NAMALWA (cell line): ENCODE results near the gene APOB.

Experiments used
- DNase-seq: peaks from one replicate; pipeline ENCODE4 v3.0.0-alpha.2; 2015; ENCODE audit warnings: low spot score

APOB gene

GRCh38 chr2:20982861-20983260, 61.0 kb downstream of the APOB start:
- no peak for DNase-seq

GRCh38 chr2:20977520-20978180, 66.2 kb downstream of the APOB start:
- DNase-seq: no peak

DNA sequence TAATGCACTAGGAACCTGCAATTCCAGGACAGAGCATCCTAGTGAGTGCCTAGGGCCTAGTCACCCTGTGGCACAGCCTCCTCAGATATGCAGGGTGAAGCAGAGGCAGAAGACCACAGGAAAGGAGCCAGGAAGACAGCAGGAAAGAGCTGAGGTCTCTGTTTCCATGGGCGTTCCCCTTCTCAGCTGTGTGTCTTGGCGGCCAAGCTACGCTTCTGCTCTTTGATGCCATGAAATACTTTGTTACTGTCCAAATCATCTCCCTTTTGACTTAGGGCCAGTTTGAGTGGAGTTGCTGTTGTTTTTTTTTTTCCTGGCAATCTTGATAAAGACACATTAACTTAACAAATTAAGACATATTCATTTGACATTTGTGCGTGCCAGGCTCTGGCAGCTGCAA, 67.3 kb downstream of the APOB start:
- DNase-seq: no peak

- no peak for DNase-seq
Observed at GRCh38 chr2:20972792-20973565, 70.9 kb downstream of the APOB start.

DNA sequence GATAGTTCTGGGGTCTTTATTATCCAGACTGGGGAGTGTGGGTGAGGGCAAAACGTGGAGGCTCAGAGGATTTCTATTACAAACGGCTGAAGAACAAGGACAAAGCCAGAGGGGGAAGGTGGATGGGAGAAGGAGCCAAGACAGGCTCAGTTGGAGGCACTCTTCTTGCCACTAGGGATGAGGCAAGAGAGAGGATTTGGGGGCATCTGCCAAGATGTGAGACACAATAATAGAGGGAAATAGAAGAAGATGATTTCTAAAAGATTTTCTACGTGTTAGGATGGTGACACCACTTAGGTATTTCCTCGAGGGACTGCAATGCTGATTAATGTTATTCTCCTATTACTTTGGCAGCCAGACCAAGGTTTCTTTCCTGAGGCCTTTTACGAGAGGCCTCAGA, 71.8 kb downstream of the APOB start:
- DNase-seq: no peak

GRCh38 chr2:20970068-20970467, 73.8 kb downstream of the APOB start:
- no peak for DNase-seq

DNA sequence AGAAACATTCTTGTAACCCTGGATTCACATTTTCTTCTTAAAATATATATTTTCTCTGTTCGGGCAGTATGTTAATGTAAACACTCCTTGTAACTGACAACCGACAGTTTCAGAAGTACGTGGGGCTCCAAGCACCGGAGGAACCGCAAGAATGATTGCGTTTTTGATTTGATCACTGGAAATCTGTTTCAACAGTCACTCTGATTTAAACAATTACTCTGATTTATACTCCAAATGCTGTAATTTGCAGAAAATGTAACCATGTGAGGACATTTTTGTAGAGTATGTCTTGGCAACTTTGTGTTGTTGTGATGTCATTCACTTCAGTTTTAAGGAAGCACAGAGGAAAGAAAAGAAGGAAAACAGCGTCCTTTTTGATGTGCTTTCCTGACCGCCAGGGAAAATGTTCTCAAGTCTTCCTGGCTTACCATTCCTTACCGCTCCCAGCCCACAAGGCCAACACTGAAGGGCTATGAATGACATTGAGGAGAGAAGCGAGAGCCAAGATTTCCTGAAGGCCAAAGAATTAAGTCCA, 77.7 kb downstream of the APOB start:
- no peak for DNase-seq

DNA sequence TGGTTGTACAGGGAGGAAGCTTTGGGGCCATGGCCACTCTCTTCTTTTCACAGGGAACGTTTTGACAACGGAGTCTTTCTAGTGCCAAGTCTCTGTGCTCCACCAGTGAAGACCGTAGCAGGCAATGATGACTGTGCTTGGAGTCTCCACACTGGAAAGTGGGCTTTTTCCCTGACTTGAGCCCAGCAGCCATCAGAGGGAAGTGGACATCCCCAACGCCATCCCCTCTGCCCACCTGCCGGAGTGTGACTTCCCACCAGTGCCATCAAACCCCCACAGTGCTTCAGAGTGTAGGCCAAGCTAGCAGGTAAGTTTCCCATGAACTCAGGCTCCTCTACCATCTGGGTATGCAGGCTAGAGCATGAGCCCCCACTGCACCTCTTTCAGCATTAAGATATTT, 78.7 kb downstream of the APOB start:
- no peak for DNase-seq

GRCh38 chr2:20963867-20964266, 80.0 kb downstream of the APOB start:
- DNase-seq: no peak

DNA sequence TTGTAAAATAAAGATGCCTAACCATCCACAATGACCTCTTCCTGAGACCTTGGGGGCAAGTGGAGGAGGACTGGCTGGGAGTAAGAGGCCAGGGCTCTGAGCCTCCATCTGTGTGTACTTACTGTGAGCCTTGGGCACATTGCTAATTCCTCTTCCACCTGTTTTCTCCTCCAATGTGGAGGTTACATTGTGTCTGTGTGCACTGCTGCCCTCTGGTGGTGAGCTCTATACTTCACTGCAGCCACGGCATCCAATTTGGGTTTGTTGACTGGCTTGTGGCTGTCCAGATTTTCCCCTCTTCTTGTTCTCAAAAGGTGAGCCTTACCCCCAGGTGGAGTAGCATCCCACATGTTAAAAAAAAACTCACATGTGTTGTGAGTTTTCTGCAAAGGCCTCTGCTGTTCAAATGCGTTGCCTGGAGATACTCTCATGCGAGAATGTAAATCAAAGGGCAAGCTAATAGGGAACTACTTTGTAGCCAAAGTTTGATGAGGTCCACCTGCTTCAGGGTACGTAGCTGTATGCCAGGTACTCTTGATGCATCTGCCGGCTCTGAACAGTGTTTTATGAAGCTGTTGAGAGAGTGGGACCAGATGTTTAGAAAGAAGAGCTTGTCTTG, 80.8 kb downstream of the APOB start:
- DNase-seq: peak; percentile 77

- no peak for DNase-seq
Observed at GRCh38 chr2:20961858-20962257, 82.0 kb downstream of the APOB start.

DNA sequence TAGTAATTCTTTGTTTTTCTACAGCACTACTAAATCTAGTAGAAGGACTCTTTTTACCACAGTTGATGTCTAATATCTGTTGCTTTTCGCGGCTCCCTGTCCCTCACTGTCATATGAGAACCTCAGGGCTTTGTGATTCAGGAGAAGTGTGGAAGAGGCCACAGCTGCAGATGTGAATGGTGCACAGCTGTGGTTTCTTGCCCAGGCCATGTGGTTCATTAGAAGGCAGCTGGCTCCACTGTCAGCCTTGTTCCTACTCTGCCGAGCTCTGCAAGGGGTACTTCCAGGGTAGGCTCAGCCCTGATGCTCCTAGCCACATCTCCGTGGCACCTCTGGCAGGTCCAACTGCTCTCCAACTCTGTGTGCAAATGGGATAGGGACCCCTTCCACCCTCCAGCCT, 83.9 kb downstream of the APOB start:
- DNase-seq: no peak

GRCh38 chr2:20959252-20959651, 84.6 kb downstream of the APOB start:
- no peak for DNase-seq

- no peak for DNase-seq
Observed at GRCh38 chr2:20957788-20958525, 85.9 kb downstream of the APOB start.

GRCh38 chr2:20955277-20956026, 88.4 kb downstream of the APOB start:
- DNase-seq: no peak

DNA sequence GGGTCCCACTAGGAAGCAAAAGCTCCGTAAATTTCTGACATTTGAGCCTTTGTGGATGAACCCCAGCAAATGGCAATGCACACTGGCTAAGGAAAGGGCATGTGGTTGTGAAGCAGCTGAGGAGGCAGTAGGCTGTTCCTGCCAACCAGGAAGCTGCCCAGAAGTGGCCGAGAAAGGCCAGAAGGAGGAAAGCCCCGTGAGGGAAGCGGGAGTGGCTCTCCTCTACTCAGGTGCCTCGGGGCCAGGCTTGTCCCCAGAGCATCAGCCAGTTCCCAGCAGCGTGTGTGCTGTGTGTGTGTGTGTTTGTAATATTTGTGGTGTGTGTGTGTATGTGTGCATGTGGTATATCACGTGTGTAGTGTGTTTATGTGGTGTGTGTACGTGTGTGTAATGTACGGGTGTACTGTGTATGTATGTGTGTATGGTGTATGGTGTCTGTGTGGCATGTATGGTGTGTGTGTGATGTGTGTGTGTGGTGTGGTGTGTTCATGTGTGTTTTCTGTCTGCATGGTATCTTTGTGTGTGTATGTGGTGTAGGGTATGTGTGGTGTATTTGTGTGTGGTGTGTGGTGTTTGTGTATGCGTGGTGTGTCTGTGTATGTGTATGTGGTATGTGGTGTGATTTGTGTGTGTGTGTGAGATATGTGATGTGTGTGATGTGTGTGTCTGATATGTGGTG, 90.6 kb downstream of the APOB start:
- DNase-seq: no peak
